Body of pancreas (tissue), 4 donors: ENCODE results near the gene HYAL1. TPM values are rescaled to one million over a fixed set of nuclear protein-coding genes. Genes with fewer than 3 reads are reported as not detected.

Experiments
- ATAC-seq: fragments of 150-250 bp; one replicate; pipeline ENCODE4 v1.9.1; 2016
- DNase-seq, 4 donors: peaks; one replicate each; pipeline ENCODE4 v3.0.0-alpha.2; 2019
- H3K27ac ChIP-seq, 4 donors: fragments of 200-600 bp; sonication (generic); 1 replicate in 3 of 4; 2 replicates in 1 of 4; pipeline versions ENCODE4 v1.5.1 to v1.6.1; 2016 to 2019; ENCODE audit warnings: mild to moderate bottlenecking in 1 of 4, mixed read lengths in 1 of 4, moderate library complexity in 1 of 4
- H3K27me3 ChIP-seq, 2 donors: fragments of 200-600 bp; sonication (generic); one replicate each; pipeline ENCODE4 v1.6.0; 2016; ENCODE audit warnings: mild to moderate bottlenecking in 1 of 2
- H3K36me3 ChIP-seq, 2 donors: fragments of 200-600 bp; sonication (generic); replicated peaks in 1 of 2; 2 replicates each; pipeline ENCODE4 v1.5.1; 2016; ENCODE audit warnings: low read depth in 2 of 2; ENCODE audit not compliant: insufficient read depth in 1 of 2
- H3K4me1 ChIP-seq: fragments of 200-600 bp; sonication (generic); one replicate; pipeline ENCODE4 v1.6.0; 2016
- H3K4me3 ChIP-seq, 2 donors: fragments of 200-600 bp; sonication (generic); 1 replicate in 1 of 2; 2 replicates in 1 of 2; pipeline ENCODE4 v1.5.1; 2016 to 2019
- H3K9me3 ChIP-seq, 3 donors: fragments of 200-600 bp; sonication (generic); 1 replicate in 2 of 3; 2 replicates in 1 of 3; pipeline ENCODE4 v1.5.1; 2016
- CTCF ChIP-seq, 7 experiments: fragments of 450-650 bp in 4 of 7; fragments of 200-600 bp in 3 of 7; sonication (generic) in 3 of 7; IDR thresholded peaks; one replicate each; pipeline ENCODE4 v1.5.1; 2016 to 2019; ENCODE audit warnings: antibody characterized with exemption in 7 of 7
- POLR2A ChIP-seq, 3 donors: fragments of 450-650 bp; IDR thresholded peaks; one replicate each; pipeline ENCODE4 v1.6.1; 2016; ENCODE audit warnings: antibody characterized with exemption in 3 of 3, mild to moderate bottlenecking in 2 of 3
- WGBS, 2 donors: methylation state at CpG; one replicate each; pipeline ENCODE4 v1.1.5; 2017; 5-methylcytosine and 5-hydroxymethylcytosine counted together
- intact Hi-C: fragments of 100-400 bp; cut with DNase I; formaldehyde crosslinking; loops from one replicate; pipeline ENCODE4 v1.15.1; 2023
- total RNA-seq, 2 donors: library from RNA; depleted of rRNA; stranded (reverse); fragments of >200 nt; gene quantifications; one replicate each; pipeline ENCODE4 v1.1.0, GENCODE V29; 2016

Gene HYAL1
- total RNA-seq, 2 donors from 2014 or later = 13.0 to 20.4 TPM

DNA sequence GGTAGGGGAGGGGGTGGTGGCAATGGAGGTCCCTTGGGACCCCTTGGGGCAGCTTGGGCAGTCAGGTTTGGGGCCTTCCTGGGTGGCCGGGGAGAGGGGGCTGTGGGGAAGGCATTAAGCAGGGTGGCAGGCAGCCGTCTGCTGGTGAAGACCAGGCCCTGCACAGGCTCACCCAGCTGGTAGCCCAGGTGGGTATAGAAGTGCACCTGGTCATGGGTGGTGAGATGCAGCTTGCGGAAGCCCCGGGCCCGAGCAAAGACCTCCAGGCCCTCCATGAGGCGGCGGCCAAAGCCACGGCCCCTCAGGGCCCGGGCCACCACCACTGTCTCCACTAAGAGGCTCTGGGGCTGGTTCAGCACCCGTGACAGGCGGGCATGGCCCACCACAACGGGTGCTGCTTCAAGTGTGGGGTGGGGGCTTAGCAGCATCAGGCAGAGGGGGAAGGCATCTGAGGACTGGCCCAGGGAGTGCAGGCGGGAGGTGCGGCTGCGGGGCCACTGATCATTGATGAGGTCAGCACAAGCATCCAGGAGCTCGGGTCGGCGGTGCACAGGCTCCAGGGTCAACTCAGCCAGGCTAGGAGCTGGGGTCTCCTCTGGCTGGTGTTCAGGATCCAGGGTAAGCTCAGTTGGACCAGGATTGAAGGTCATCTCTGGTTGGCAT is 6.5 kb downstream of the HYAL1 start:
- DNase-seq = peak in 1 of 4 donors; percentile 4
- no peak for TF ChIP-seq CTCF (IDR thresholded peaks at IDR 0.05)
- no peak for TF ChIP-seq POLR2A (IDR thresholded peaks at IDR 0.05)
- Histone ChIP-seq H3K36me3 (no peaks in the 10 kb centered on the region), H3K9me3 (no peaks in the 10 kb centered on the region), H3K4me1 (peaks cover 51% of the 10 kb centered on the region), H3K4me3 (no peak overlapping the region), H3K27me3 (no peaks in the 10 kb centered on the region), H3K27ac (no peak overlapping the region)
- 90 to 95% methylated on average over 11 of the region's 18 CpGs for WGBS, 2 donors
- no peak for ATAC-seq
- intact Hi-C loops = no loop called here

DNA sequence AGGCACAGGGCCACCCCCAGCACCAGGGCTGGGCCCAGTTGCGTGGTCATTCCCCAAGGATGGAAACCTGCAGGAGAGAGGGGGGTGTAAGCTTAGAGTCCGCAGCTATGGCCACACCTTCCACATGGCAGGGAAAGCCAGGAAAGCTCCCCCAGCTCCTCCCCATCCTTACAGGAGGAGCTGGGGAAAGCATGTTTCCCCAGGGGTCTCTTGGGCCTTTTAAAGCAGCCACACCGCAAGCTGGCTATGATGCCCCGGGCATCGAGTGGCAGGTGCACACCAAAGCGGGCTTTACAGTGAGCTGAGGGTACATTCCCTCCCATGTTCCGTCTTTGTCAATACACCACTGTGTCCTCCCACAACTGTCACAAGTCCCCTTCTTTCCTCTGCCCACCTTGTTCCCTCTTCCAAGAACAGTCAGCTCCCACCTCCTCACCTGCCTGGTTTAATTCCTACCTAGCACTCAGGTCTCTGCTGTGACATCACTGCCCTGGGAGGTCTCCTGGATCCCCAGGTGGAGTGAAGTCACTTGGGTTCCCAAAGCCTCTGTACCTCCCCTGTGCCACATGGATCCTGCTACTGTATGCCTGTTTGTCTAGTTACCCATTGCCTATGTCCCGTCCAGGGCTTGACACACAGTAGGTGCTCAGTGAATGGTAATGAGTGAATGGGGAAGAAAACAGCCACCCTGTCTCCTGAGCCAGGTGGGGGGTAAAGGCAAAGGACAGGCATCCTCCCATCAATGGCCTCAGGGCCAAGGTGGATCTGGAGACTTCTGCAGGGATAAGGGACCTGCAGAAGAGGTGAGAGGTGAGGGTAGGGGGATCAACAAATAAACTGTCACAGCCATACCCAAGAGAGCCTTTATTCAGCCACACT is 7.6 kb downstream of the HYAL1 start:
- Histone ChIP-seq H3K36me3 (no peaks in the 10 kb centered on the region), H3K27ac (no peak overlapping the region), H3K9me3 (no peaks in the 10 kb centered on the region), H3K4me3 (no peak overlapping the region), H3K4me1 (peaks cover 53% of the 10 kb centered on the region), H3K27me3 (no peaks in the 10 kb centered on the region)
- intact Hi-C loops = no loop called here
- ATAC-seq (no peak), DNase-seq (no peak)
- 90 to 91% methylated on average over 6 to 8 of the region's 8 CpGs for WGBS, 2 donors
- TF ChIP-seq CTCF (IDR thresholded peaks at IDR 0.05) (no peak), POLR2A (IDR thresholded peaks at IDR 0.05) (no peak)

GRCh38 chr3:50294492-50295403 is 8.6 kb downstream of the HYAL1 start:
- DNase-seq (no peak), ATAC-seq (no peak)
- TF ChIP-seq CTCF (IDR thresholded peaks at IDR 0.05) (no peak), POLR2A (IDR thresholded peaks at IDR 0.05) (peak in 1 of 3 donors; percentile 12)
- Histone ChIP-seq H3K27me3 (no peaks in the 10 kb centered on the region), H3K27ac (no peak overlapping the region), H3K4me1 (peaks cover 48% of the 10 kb centered on the region), H3K9me3 (no peaks in the 10 kb centered on the region), H3K36me3 (peaks cover 0 to 4% of the 10 kb centered on the region in 2 donors), H3K4me3 (no peak overlapping the region)
- intact Hi-C loops = no loop called here
- 91% methylated on average over 10 to 22 of the region's 22 CpGs for WGBS, 2 donors

DNA sequence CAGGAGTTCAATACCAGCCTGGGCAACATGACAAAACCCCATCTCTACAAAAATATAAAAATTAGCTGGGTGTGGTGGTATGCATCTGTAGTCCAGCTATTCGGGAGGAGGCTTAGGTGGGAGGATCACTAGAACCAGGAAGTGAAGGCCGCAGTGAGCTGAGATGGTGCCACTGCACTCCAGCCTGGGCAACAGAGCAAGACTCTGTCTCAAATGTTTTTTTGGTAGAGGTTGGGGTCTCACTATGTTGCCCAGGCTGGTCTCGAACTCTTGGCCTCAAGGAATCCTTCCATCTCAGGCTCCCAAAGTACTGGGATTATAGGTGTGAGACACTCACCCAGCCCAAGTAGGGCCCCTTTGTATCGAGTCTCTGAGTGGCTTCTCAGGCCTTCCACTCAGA is 9.3 kb downstream of the HYAL1 start:
- Histone ChIP-seq H3K9me3 (no peaks in the 10 kb centered on the region), H3K4me1 (peaks cover 46% of the 10 kb centered on the region), H3K36me3 (peaks cover 4 to 10% of the 10 kb centered on the region in 2 donors), H3K27ac (peak overlapping the region in 2 of 4 donors; percentile 92 to 99), H3K27me3 (no peaks in the 10 kb centered on the region), H3K4me3 (no peak overlapping the region)
- 84 to 88% methylated on average over 3 to 4 of the region's 4 CpGs for WGBS, 2 donors
- intact Hi-C loops = no loop called here
- no peak for ATAC-seq
- no peak for DNase-seq
- TF ChIP-seq POLR2A (IDR thresholded peaks at IDR 0.05) (no peak), CTCF (IDR thresholded peaks at IDR 0.05) (no peak)
